Measurements from ENCODE around the gene ADARB2.

The ADARB2 gene

GRCh38 chr10:1299041-1299726 lies 438.1 kb downstream of the ADARB2 start:
- Histone ChIP-seq H3K4me3 (replicated peaks; ENCODE audit: insufficient read depth, low read length) (no peak overlapping the region), H3K27ac (replicated peaks) (no peak overlapping the region), H3K27me3 (ENCODE audit: insufficient read depth, poor library complexity, severe bottlenecking) (no peaks in the 10 kb centered on the region)
- DNase-seq (ENCODE audit: low read depth in 1 of 2, low spot score in 1 of 2): no peak
- no peak for TF ChIP-seq GABPA (IDR thresholded peaks at IDR 0.05; ENCODE audit: low read depth)
- TF ChIP-seq REST (IDR thresholded peaks at IDR 0.05; ENCODE audit: insufficient replicate concordance, low read depth): no peak
- TF ChIP-seq POLR2AphosphoS5 (IDR thresholded peaks at IDR 0.05; ENCODE audit: low read depth): no peak
- TF ChIP-seq SPI1 (IDR thresholded peaks at IDR 0.05; ENCODE audit: borderline replicate concordance, low read depth): no peak
- TF ChIP-seq CTCF (IDR thresholded peaks at IDR 0.05; ENCODE audit: insufficient read depth, low read length): no peak

- H3K4me3 ChIP-seq (replicated peaks; ENCODE audit: insufficient read depth, low read length): no peak overlapping the region
- no peak overlapping the region for H3K27ac ChIP-seq (replicated peaks)
- TF ChIP-seq SPI1 (IDR thresholded peaks at IDR 0.05; ENCODE audit: borderline replicate concordance, low read depth) (no peak), POLR2AphosphoS5 (IDR thresholded peaks at IDR 0.05; ENCODE audit: low read depth) (no peak), GABPA (IDR thresholded peaks at IDR 0.05; ENCODE audit: low read depth) (no peak), CTCF (IDR thresholded peaks at IDR 0.05; ENCODE audit: insufficient read depth, low read length) (no peak), REST (IDR thresholded peaks at IDR 0.05; ENCODE audit: insufficient replicate concordance, low read depth) (no peak)
- no peak for DNase-seq (ENCODE audit: low read depth in 1 of 2, low spot score in 1 of 2)
- H3K27me3 ChIP-seq (ENCODE audit: insufficient read depth, poor library complexity, severe bottlenecking): no peaks in the 10 kb centered on the region
Measured at GRCh38 chr10:1297566-1298301, 439.6 kb downstream of the ADARB2 start.

GRCh38 chr10:1295756-1296480 lies 441.4 kb downstream of the ADARB2 start:
- Histone ChIP-seq H3K27me3 (ENCODE audit: insufficient read depth, poor library complexity, severe bottlenecking) (no peaks in the 10 kb centered on the region), H3K27ac (replicated peaks) (no peak overlapping the region), H3K4me3 (replicated peaks; ENCODE audit: insufficient read depth, low read length) (no peak overlapping the region)
- no peak for TF ChIP-seq REST (IDR thresholded peaks at IDR 0.05; ENCODE audit: insufficient replicate concordance, low read depth)
- TF ChIP-seq CTCF (IDR thresholded peaks at IDR 0.05; ENCODE audit: insufficient read depth, low read length): no peak
- TF ChIP-seq SPI1 (IDR thresholded peaks at IDR 0.05; ENCODE audit: borderline replicate concordance, low read depth): no peak
- TF ChIP-seq POLR2AphosphoS5 (IDR thresholded peaks at IDR 0.05; ENCODE audit: low read depth): no peak
- no peak for TF ChIP-seq GABPA (IDR thresholded peaks at IDR 0.05; ENCODE audit: low read depth)
- DNase-seq (ENCODE audit: low read depth in 1 of 2, low spot score in 1 of 2): no peak

Data from HL-60 (cell line).